Liver (tissue), 9 donors: ENCODE data around the gene ITGA11. TPM values are rescaled to one million over a fixed set of nuclear protein-coding genes. Genes with fewer than 3 reads are reported as not detected.

Experiments used
- DNase-seq: peaks from one replicate; pipeline ENCODE4 v3.0.0-alpha.2; 2017; ENCODE audit warnings: low spot score
- H3K27ac ChIP-seq, 2 donors: one replicate each; pipeline ENCODE4 v1.7.0; 2013; ENCODE audit warnings: inconsistent platforms in 2 of 2, low read length in 2 of 2, control low read depth in 1 of 2, low read depth in 1 of 2, mild to moderate bottlenecking in 1 of 2
- H3K27me3 ChIP-seq, 4 donors: one replicate each; pipeline versions ENCODE4 v1.6.1 to v1.7.0; 2013; ENCODE audit warnings: low read length in 3 of 4, inconsistent platforms in 1 of 4, mild to moderate bottlenecking in 1 of 4, moderate library complexity in 1 of 4; ENCODE audit not compliant: control insufficient read depth in 4 of 4, insufficient read depth in 4 of 4
- H3K36me3 ChIP-seq, 4 donors: one replicate each; pipeline versions ENCODE4 v1.6.1 to v1.7.0; 2013; ENCODE audit warnings: low read length in 3 of 4, mild to moderate bottlenecking in 3 of 4, low read depth in 1 of 4, moderate library complexity in 1 of 4; ENCODE audit not compliant: control insufficient read depth in 4 of 4, insufficient read depth in 3 of 4
- H3K4me1 ChIP-seq, 4 donors: one replicate each; pipeline versions ENCODE4 v1.6.1 to v1.7.0; 2013; ENCODE audit warnings: low read length in 3 of 4, mild to moderate bottlenecking in 3 of 4, moderate library complexity in 1 of 4; ENCODE audit not compliant: control insufficient read depth in 4 of 4, insufficient read depth in 4 of 4
- H3K4me3 ChIP-seq, 3 donors: one replicate each; pipeline versions ENCODE4 v1.6.1 to v1.7.0; 2013; ENCODE audit warnings: low read length in 3 of 3, control low read depth in 1 of 3, low read depth in 1 of 3, mild to moderate bottlenecking in 1 of 3
- H3K9ac ChIP-seq, 2 donors: one replicate each; pipeline ENCODE4 v1.7.0; 2013; ENCODE audit warnings: low read length in 2 of 2, mild to moderate bottlenecking in 2 of 2, moderate library complexity in 2 of 2, control low read depth in 1 of 2, low read depth in 1 of 2
- H3K9me3 ChIP-seq, 4 donors: one replicate each; pipeline versions ENCODE4 v1.6.1 to v1.7.0; 2013; ENCODE audit warnings: low read length in 3 of 4; ENCODE audit not compliant: control insufficient read depth in 4 of 4
- EGR1 ChIP-seq, 2 donors: IDR thresholded peaks; 2 replicates each; pipeline ENCODE4 v1.6.1; 2016 to 2018; ENCODE audit warnings: antibody characterized with exemption in 2 of 2, low read depth in 2 of 2
- FOXA1 ChIP-seq: IDR thresholded peaks from 2 replicates; pipeline ENCODE4 v1.6.1; 2016; ENCODE audit warnings: antibody characterized with exemption
- FOXA2 ChIP-seq: IDR thresholded peaks from 2 replicates; pipeline ENCODE4 v1.6.1; 2016; ENCODE audit warnings: antibody characterized with exemption
- GABPA ChIP-seq, 2 donors: IDR thresholded peaks in 1 of 2; conservative IDR thresholded peaks in 1 of 2; 2 replicates each; pipeline ENCODE4 v1.6.1; 2016; ENCODE audit warnings: antibody characterized with exemption in 2 of 2, mild to moderate bottlenecking in 1 of 2, moderate library complexity in 1 of 2
- HNF4A ChIP-seq, 2 donors: conservative IDR thresholded peaks; 2 replicates each; pipeline ENCODE4 v1.6.1; 2016; ENCODE audit warnings: antibody characterized with exemption in 2 of 2, mild to moderate bottlenecking in 2 of 2
- HNF4G ChIP-seq: IDR thresholded peaks from 2 replicates; pipeline ENCODE4 v1.6.1; 2016; ENCODE audit warnings: antibody characterized with exemption
- JUND ChIP-seq, 2 donors: IDR thresholded peaks; 2 replicates each; pipeline ENCODE4 v1.6.1; 2016; ENCODE audit warnings: antibody characterized with exemption in 2 of 2
- MAX ChIP-seq: IDR thresholded peaks from 2 replicates; pipeline ENCODE4 v1.6.1; 2016; ENCODE audit warnings: antibody characterized with exemption
- NR2F2 ChIP-seq: IDR thresholded peaks from 2 replicates; pipeline ENCODE4 v1.6.1; 2016; ENCODE audit warnings: antibody characterized with exemption
- RAD21 ChIP-seq, 2 donors: IDR thresholded peaks; 2 replicates each; pipeline ENCODE4 v1.6.1; 2016; ENCODE audit warnings: antibody characterized with exemption in 2 of 2, mild to moderate bottlenecking in 2 of 2
- REST ChIP-seq: IDR thresholded peaks from 2 replicates; pipeline ENCODE4 v1.6.1; 2016; ENCODE audit warnings: antibody characterized with exemption, mild to moderate bottlenecking
- RXRA ChIP-seq, 2 donors: IDR thresholded peaks; 2 replicates each; pipeline ENCODE4 v1.6.1; 2017 to 2018; ENCODE audit warnings: antibody characterized with exemption in 2 of 2, mild to moderate bottlenecking in 1 of 2
- TAF1 ChIP-seq: conservative IDR thresholded peaks from 2 replicates; pipeline ENCODE4 v1.6.1; 2016; ENCODE audit warnings: antibody characterized with exemption, mild to moderate bottlenecking
- YY1 ChIP-seq: IDR thresholded peaks from 2 replicates; pipeline ENCODE4 v1.6.1; 2016; ENCODE audit warnings: antibody characterized with exemption, mild to moderate bottlenecking
- ZBTB33 ChIP-seq: IDR thresholded peaks from 2 replicates; pipeline ENCODE4 v1.6.1; 2016; ENCODE audit warnings: antibody characterized with exemption
- WGBS: extraction: QIAGEN DNeasy Blood & Tissue Kit; methylation state at CpG from one replicate; pipeline ENCODE4 v1.1.7; 2013; 5-methylcytosine and 5-hydroxymethylcytosine counted together
- polyA plus RNA-seq, 2 donors: library from polyadenylated mRNA; stranded (reverse) in 1 of 2; unstranded in 1 of 2; fragments of 200-250 nt in 1 of 2; fragments of >200 nt in 1 of 2; fragmentation: Nextera tagmentation in 1 of 2; extraction: Ambion mirVana in 1 of 2; gene quantifications; one replicate each; pipeline versions ENCODE4 v1.2.1 to v1.2.3, GENCODE V29; 2013 to 2015
- total RNA-seq, 2 donors: library from RNA; depleted of rRNA; stranded (reverse); fragments of >200 nt; gene quantifications; one replicate each; pipeline ENCODE4 v1.2.3, GENCODE V29; 2014
- TF ChIP-seq, protein P1 (sequence below): IDR thresholded peaks from 2 replicates; pipeline ENCODE4 v1.6.1; 2016; ENCODE audit warnings: antibody characterized with exemption
- TF ChIP-seq, protein P2 (sequence below): fragments of 150-350 bp; IDR thresholded peaks from 2 replicates; pipeline ENCODE4 v1.5.1; 2017; ENCODE audit warnings: improper control_type of control experiment, low read depth, low read length; ENCODE audit not compliant: missing input control
- donor health status: healthy.
- donor health status: healthy.
- donor health status: healthy.
- donor health status: healthy.
- donor health status: healthy.

The ITGA11 gene
- total and polyA plus RNA-seq, 4 donors: 0.32 to 1.0 (median 0.67) TPM

DNA sequence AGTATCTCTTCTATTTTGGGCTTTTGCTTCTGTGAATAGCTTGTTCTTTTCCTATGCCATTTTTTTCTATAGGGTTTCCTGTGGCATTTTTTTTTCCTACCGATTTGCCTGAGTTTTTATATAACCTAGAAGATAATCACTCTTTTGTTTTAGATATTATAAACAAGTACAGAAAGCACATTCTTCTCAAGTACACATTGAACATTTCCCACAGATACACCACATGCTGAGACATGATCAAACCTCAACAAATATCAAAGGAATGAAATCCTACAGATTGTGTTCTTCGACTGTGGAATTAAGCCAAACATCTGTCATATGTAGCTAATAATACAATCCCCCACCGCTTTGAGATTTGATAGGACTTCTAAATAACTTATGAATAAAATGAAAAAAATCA is 163.6 kb downstream of the ITGA11 start:
- 58% methylated on average over 3 of the region's 3 CpGs for WGBS
- H3K4me3 ChIP-seq: no peak overlapping the region
- no peaks in the 10 kb centered on the region for H3K36me3 ChIP-seq
- no peak for DNase-seq
- H3K27ac ChIP-seq: no peak overlapping the region
- no peak overlapping the region for H3K9ac ChIP-seq
- H3K4me1 ChIP-seq: no peaks in the 10 kb centered on the region
- TF ChIP-seq HNF4G: no peak
- no peak for TF ChIP-seq YY1
- no peak for TF ChIP-seq REST
- no peak for TF ChIP-seq RXRA (IDR thresholded peaks at IDR 0.05)
- TF ChIP-seq, protein P1, sequence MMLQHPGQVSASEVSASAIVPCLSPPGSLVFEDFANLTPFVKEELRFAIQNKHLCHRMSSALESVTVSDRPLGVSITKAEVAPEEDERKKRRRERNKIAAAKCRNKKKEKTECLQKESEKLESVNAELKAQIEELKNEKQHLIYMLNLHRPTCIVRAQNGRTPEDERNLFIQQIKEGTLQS: no peak
- TF ChIP-seq ZBTB33: no peak
- TF ChIP-seq EGR1 (IDR thresholded peaks at IDR 0.05; ENCODE audit: low read depth in 2 of 2): no peak
- TF ChIP-seq NR2F2: no peak
- TF ChIP-seq TAF1: no peak
- TF ChIP-seq HNF4A (conservative IDR thresholded peaks at IDR 0.05): no peak
- TF ChIP-seq GABPA (IDR thresholded peaks at IDR 0.05 in 1 of 2, conservative IDR thresholded peaks at IDR 0.05 in 1 of 2): no peak
- no peak for TF ChIP-seq RAD21 (IDR thresholded peaks at IDR 0.05)
- no peaks in the 10 kb centered on the region for H3K9me3 ChIP-seq
- H3K27me3 ChIP-seq: no peaks in the 10 kb centered on the region

DNA sequence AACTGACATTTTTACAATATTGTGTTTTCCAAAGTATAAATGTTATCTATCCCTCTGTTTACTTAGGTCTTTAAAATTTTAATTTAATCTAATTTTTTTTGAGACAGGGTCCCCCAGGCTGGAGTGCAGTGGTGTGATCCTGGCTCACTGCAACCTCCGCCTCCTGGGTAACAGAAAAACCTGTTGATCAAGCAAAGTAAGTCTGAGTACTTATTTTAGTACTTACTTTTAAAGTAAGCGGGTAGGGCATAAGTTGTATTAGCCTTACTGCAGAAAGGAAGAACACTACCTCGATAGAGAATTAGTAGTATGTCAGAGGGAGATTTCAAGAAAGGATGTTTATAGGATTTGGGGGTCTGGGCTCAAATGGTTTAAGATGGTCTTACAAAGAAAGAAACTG is 166.3 kb downstream of the ITGA11 start:
- Histone ChIP-seq H3K9ac (no peak overlapping the region), H3K36me3 (no peaks in the 10 kb centered on the region), H3K27me3 (no peaks in the 10 kb centered on the region), H3K9me3 (no peaks in the 10 kb centered on the region), H3K4me3 (no peak overlapping the region), H3K27ac (no peak overlapping the region), H3K4me1 (no peaks in the 10 kb centered on the region)
- TF ChIP-seq FOXA1 (no peak), TAF1 (no peak), EGR1 (IDR thresholded peaks at IDR 0.05; ENCODE audit: low read depth in 2 of 2) (no peak), ZBTB33 (no peak), MAX (no peak), HNF4G (no peak), REST (no peak), HNF4A (conservative IDR thresholded peaks at IDR 0.05) (no peak), JUND (IDR thresholded peaks at IDR 0.05) (no peak), YY1 (no peak), GABPA (IDR thresholded peaks at IDR 0.05 in 1 of 2, conservative IDR thresholded peaks at IDR 0.05 in 1 of 2) (no peak), FOXA2 (no peak), RXRA (IDR thresholded peaks at IDR 0.05) (no peak), RAD21 (IDR thresholded peaks at IDR 0.05) (no peak)
- TF ChIP-seq, protein P1: no peak
- TF ChIP-seq, protein P2, sequence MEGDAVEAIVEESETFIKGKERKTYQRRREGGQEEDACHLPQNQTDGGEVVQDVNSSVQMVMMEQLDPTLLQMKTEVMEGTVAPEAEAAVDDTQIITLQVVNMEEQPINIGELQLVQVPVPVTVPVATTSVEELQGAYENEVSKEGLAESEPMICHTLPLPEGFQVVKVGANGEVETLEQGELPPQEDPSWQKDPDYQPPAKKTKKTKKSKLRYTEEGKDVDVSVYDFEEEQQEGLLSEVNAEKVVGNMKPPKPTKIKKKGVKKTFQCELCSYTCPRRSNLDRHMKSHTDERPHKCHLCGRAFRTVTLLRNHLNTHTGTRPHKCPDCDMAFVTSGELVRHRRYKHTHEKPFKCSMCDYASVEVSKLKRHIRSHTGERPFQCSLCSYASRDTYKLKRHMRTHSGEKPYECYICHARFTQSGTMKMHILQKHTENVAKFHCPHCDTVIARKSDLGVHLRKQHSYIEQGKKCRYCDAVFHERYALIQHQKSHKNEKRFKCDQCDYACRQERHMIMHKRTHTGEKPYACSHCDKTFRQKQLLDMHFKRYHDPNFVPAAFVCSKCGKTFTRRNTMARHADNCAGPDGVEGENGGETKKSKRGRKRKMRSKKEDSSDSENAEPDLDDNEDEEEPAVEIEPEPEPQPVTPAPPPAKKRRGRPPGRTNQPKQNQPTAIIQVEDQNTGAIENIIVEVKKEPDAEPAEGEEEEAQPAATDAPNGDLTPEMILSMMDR: no peak
- no peak for DNase-seq
- WGBS: 91% methylated on average over 3 of the region's 3 CpGs
